ENCODE data around the gene SLC32A1. TPM values are rescaled to one million over a fixed set of nuclear protein-coding genes. Genes with fewer than 3 reads are reported as not detected.
A peak's percentile ranks its signal among the peaks of the same experiment; 100 is the strongest.

Gene SLC32A1
- total RNA-seq, 1 donor from 2014 or later, result not detected

- Mint-ChIP-seq H3K9me3 (ENCODE audit: low read depth) (no peaks in the 10 kb centered on the region), H3K27ac (no peak overlapping the region), H3K4me1 (ENCODE audit: low read depth) (peaks cover 6% of the 10 kb centered on the region), H3K27me3 (peaks cover 95% of the 10 kb centered on the region), H3K4me3 (ENCODE audit: low read depth) (no peak overlapping the region), H3K36me3 (ENCODE audit: insufficient read depth) (no peaks in the 10 kb centered on the region)
- TF ChIP-seq CTCF (IDR thresholded peaks at IDR 0.05; ENCODE audit: unreplicated experiment), result no peak
- DNase-seq (ENCODE audit: low spot score, unreplicated experiment), result no peak
These were observed 8.7 kb downstream of the SLC32A1 start for GRCh38 chr20:38732981-38733380.

GRCh38 chr20:38735172-38735571 is 10.9 kb downstream of the SLC32A1 start:
- H3K36me3 Mint-ChIP-seq (ENCODE audit: insufficient read depth), result no peaks in the 10 kb centered on the region
- peaks cover 3% of the 10 kb centered on the region for H3K4me1 Mint-ChIP-seq (ENCODE audit: low read depth)
- no peak overlapping the region for H3K4me3 Mint-ChIP-seq (ENCODE audit: low read depth)
- peaks cover 80% of the 10 kb centered on the region for H3K27me3 Mint-ChIP-seq
- no peak overlapping the region for H3K27ac Mint-ChIP-seq
- no peak for TF ChIP-seq CTCF (IDR thresholded peaks at IDR 0.05; ENCODE audit: unreplicated experiment)
- no peaks in the 10 kb centered on the region for H3K9me3 Mint-ChIP-seq (ENCODE audit: low read depth)
- DNase-seq (ENCODE audit: low spot score, unreplicated experiment), result no peak

- no peak for TF ChIP-seq CTCF (IDR thresholded peaks at IDR 0.05; ENCODE audit: unreplicated experiment)
- H3K4me3 Mint-ChIP-seq (ENCODE audit: low read depth), result no peak overlapping the region
- DNase-seq (ENCODE audit: low spot score, unreplicated experiment), result no peak
- no peaks in the 10 kb centered on the region for H3K9me3 Mint-ChIP-seq (ENCODE audit: low read depth)
- peaks cover 80% of the 10 kb centered on the region for H3K27me3 Mint-ChIP-seq
- H3K27ac Mint-ChIP-seq, result no peak overlapping the region
- H3K36me3 Mint-ChIP-seq (ENCODE audit: insufficient read depth), result no peaks in the 10 kb centered on the region
- H3K4me1 Mint-ChIP-seq (ENCODE audit: low read depth), result no peaks in the 10 kb centered on the region
These were observed 13.6 kb downstream of the SLC32A1 start for GRCh38 chr20:38737887-38738286.

GRCh38 chr20:38745757-38746156 is 21.5 kb downstream of the SLC32A1 start:
- Mint-ChIP-seq H3K4me3 (ENCODE audit: low read depth) (no peak overlapping the region), H3K27ac (no peak overlapping the region), H3K36me3 (ENCODE audit: insufficient read depth) (peaks cover 2% of the 10 kb centered on the region), H3K27me3 (peaks cover 42% of the 10 kb centered on the region), H3K4me1 (ENCODE audit: low read depth) (peaks cover 9% of the 10 kb centered on the region), H3K9me3 (ENCODE audit: low read depth) (no peaks in the 10 kb centered on the region)
- TF ChIP-seq CTCF (IDR thresholded peaks at IDR 0.05; ENCODE audit: unreplicated experiment), result no peak
- DNase-seq (ENCODE audit: low spot score, unreplicated experiment), result no peak

GRCh38 chr20:38747495-38748096 is 23.3 kb downstream of the SLC32A1 start:
- no peak for TF ChIP-seq CTCF (IDR thresholded peaks at IDR 0.05; ENCODE audit: unreplicated experiment)

More at GRCh38 chr20:38747495-38748096, 23.3 kb downstream of the SLC32A1 start:
- H3K4me1 Mint-ChIP-seq (ENCODE audit: low read depth), result peaks cover 9% of the 10 kb centered on the region
- no peaks in the 10 kb centered on the region for H3K9me3 Mint-ChIP-seq (ENCODE audit: low read depth)
- peak overlapping the region; percentile 3 for H3K27ac Mint-ChIP-seq
- DNase-seq (ENCODE audit: low spot score, unreplicated experiment), result no peak
- H3K36me3 Mint-ChIP-seq (ENCODE audit: insufficient read depth), result peaks cover 2% of the 10 kb centered on the region
- peak overlapping the region; percentile 98 for H3K4me3 Mint-ChIP-seq (ENCODE audit: low read depth)
- peaks cover 24% of the 10 kb centered on the region for H3K27me3 Mint-ChIP-seq

Measured in progenitor cell of endocrine pancreas (in vitro differentiated cells).